Upper lobe of left lung (tissue), 6 donors: Measurements from ENCODE around the gene TECPR1. TPM values are rescaled to one million over a fixed set of nuclear protein-coding genes. Genes with fewer than 3 reads are reported as not detected.
"Not testable (repeated sequence)": the region's sequence is repeated elsewhere in the genome, so short reads cannot be mapped to it uniquely, and the experiment has no call there.

ENCODE experiments used
- ATAC-seq, 2 donors: fragments of 200-7000 bp; cut with Tn5 transposase; one replicate each; pipeline ENCODE4 v1.9.1; 2022; ENCODE audit warnings: mild to moderate bottlenecking in 2 of 2, moderate library complexity in 2 of 2; ENCODE audit not compliant: low FRiP score in 2 of 2
- DNase-seq, 2 donors: peaks; one replicate each; pipeline ENCODE4 v3.0.0-alpha.2; 2019 to 2020
- H3K27ac ChIP-seq, 4 donors: fragments of 200-600 bp; sonication (generic); one replicate each; pipeline ENCODE4 v1.5.1; 2016 to 2019
- H3K27me3 ChIP-seq, 4 donors: fragments of 200-600 bp; sonication (generic); one replicate each; pipeline ENCODE4 v1.5.1; 2017 to 2019
- H3K36me3 ChIP-seq, 4 donors: fragments of 200-600 bp; sonication (generic); one replicate each; pipeline ENCODE4 v1.5.1; 2016 to 2019
- H3K4me1 ChIP-seq, 4 donors: fragments of 200-600 bp; sonication (generic); one replicate each; pipeline ENCODE4 v1.5.1; 2018 to 2019
- H3K4me3 ChIP-seq, 4 donors: fragments of 200-600 bp; sonication (generic); one replicate each; pipeline ENCODE4 v1.5.1; 2017 to 2019; ENCODE audit warnings: mild to moderate bottlenecking in 2 of 4, moderate library complexity in 1 of 4
- H3K9me3 ChIP-seq, 4 donors: fragments of 200-600 bp; sonication (generic); one replicate each; pipeline ENCODE4 v1.5.1; 2018 to 2019
- EP300 ChIP-seq, 4 donors: sonication (generic); formaldehyde crosslinking; IDR thresholded peaks; one replicate each; pipeline ENCODE4 v1.5.1; 2017; ENCODE audit warnings: antibody characterized with exemption in 4 of 4, control low read depth in 2 of 4
- POLR2A ChIP-seq, 4 donors: fragments of 450-650 bp; IDR thresholded peaks; one replicate each; pipeline ENCODE4 v1.5.1; 2016 to 2017; ENCODE audit warnings: antibody characterized with exemption in 4 of 4, mild to moderate bottlenecking in 2 of 4
- POLR2AphosphoS5 ChIP-seq, 2 donors: sonication (generic); formaldehyde crosslinking; IDR thresholded peaks; one replicate each; pipeline ENCODE4 v1.5.1; 2017; ENCODE audit warnings: antibody characterized with exemption in 2 of 2
- WGBS, 2 donors: methylation state at CpG; one replicate each; pipeline ENCODE4 v1.1.5; 2017 to 2018; 5-methylcytosine and 5-hydroxymethylcytosine counted together
- total RNA-seq, 6 donors: library from RNA; depleted of rRNA in 4 of 6; stranded (reverse); fragments of >200 nt in 4 of 6; gene quantifications; one replicate each; pipeline versions ENCODE4 v1.1.0 to v1.2.1, GENCODE V29; 2016 to 2021
- TF ChIP-seq, protein P1 (sequence below), 6 experiments: fragments of 450-650 bp in 4 of 6; fragments of 200-600 bp in 2 of 6; sonication (generic) in 2 of 6; IDR thresholded peaks; one replicate each; pipeline ENCODE4 v1.5.1; 2016 to 2019; ENCODE audit warnings: antibody characterized with exemption in 6 of 6
- donor health status: DM: no; HTN: no; CAD: no; lungs with moderate emphysema.
- donor health status: DM: no; HTN: yes; CAD: no; lungs with severe emphysema.

Gene TECPR1
- total RNA-seq, 6 donors from 2014 or later, result 16.6 to 101 (median 55.0) TPM

DNA sequence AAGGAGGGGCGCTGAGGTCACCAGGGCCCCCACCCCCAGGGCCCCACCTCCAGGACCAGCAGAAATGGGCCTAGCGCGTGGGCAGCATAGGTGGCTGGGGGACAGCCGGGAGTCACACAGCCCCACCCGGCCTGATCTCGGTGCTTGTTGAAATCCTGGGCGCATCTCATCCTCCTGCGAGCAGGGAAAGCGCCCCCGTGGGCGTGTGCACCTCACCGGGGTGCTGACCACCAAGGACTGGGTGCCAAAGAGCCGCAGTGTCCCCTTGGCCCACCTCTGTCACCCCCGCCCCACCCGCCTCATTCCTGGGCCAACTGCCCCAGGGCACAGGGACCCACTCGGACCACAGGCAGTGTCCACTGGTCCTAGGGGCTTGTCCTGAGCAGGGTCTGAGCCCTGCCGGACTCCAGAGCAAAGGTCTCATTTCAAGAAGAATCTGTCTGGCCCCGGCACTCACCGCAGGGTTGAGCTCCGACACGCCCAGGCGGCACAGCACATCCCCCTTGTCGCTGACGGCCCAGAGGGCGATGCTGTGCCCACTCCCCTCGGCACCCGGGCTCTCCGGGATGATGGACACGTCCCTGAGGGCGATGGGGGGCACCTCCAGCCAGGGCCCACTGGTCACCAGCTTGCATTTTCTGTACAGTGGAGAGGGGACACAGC, 29.4 kb downstream of the TECPR1 start:
- Histone ChIP-seq H3K27ac (no peak overlapping the region), H3K36me3 (peaks cover 0 to 85% (median 51%) of the 10 kb centered on the region in 4 donors), H3K4me1 (no peaks in the 10 kb centered on the region), H3K9me3 (no peaks in the 10 kb centered on the region), H3K27me3 (no peaks in the 10 kb centered on the region), H3K4me3 (no peak overlapping the region)
- DNase-seq (no peak), ATAC-seq (peak in 1 of 2 donors; percentile 6)
- WGBS, 2 donors, result 93 to 95% methylated on average over 4 to 18 of the region's 30 CpGs
- TF ChIP-seq POLR2A (IDR thresholded peaks at IDR 0.05), result no peak
- TF ChIP-seq EP300 (IDR thresholded peaks at IDR 0.05), result no peak
- TF ChIP-seq POLR2AphosphoS5 (IDR thresholded peaks at IDR 0.05), result no peak
- TF ChIP-seq, protein P1, sequence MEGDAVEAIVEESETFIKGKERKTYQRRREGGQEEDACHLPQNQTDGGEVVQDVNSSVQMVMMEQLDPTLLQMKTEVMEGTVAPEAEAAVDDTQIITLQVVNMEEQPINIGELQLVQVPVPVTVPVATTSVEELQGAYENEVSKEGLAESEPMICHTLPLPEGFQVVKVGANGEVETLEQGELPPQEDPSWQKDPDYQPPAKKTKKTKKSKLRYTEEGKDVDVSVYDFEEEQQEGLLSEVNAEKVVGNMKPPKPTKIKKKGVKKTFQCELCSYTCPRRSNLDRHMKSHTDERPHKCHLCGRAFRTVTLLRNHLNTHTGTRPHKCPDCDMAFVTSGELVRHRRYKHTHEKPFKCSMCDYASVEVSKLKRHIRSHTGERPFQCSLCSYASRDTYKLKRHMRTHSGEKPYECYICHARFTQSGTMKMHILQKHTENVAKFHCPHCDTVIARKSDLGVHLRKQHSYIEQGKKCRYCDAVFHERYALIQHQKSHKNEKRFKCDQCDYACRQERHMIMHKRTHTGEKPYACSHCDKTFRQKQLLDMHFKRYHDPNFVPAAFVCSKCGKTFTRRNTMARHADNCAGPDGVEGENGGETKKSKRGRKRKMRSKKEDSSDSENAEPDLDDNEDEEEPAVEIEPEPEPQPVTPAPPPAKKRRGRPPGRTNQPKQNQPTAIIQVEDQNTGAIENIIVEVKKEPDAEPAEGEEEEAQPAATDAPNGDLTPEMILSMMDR (IDR thresholded peaks at IDR 0.05), result no peak

DNA sequence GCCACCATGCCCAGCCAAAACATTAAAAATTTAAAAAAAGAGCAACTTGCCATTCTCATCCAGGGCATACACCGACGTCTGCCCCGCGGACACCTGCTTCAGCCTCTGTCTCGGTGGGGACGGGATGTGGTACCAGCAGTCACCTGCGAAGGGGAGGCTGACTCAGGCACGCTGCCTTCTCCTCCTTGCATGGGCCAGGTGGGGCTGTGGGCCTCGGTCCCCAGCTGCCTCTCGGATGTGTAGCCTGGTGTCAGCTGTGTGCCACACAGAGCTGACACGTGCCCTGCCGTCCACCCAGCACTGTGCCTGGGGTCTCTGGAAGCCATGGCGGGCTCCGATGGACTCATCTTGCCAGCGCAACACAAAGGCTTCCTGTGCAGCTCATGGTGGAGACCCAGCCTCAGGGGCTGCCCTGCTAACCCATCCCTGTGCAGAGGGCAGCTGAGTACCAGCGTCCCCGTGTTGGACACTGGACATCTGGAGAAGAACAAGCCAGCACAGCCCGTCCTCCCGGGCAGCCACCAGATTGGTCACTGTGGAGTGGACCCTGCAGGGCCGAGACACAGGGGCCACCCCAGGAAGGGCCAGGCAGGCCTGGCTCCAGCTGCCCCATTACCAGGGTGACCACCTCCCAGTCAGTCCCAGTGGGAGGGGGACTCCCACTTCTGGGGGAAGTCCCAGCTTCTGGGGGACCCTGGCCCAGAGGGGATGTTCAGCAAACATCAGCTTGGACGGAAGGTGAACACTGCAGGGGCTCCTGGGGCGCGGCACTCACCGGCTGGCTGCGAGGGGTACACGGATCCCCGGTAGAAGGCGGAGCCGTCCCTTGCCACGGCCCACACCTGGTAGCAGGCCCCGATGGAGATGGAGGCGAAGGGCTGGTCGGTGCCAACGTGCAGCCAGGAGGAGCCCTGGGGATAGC, 30.2 kb downstream of the TECPR1 start:
- peak in 1 of 2 donors; percentile 26 for ATAC-seq
- Histone ChIP-seq H3K4me1 (no peaks in the 10 kb centered on the region), H3K9me3 (no peaks in the 10 kb centered on the region), H3K27me3 (no peaks in the 10 kb centered on the region), H3K4me3 (no peak overlapping the region), H3K36me3 (peaks cover 2 to 85% (median 56%) of the 10 kb centered on the region in 4 donors), H3K27ac (no peak overlapping the region)
- no peak for TF ChIP-seq POLR2AphosphoS5 (IDR thresholded peaks at IDR 0.05)
- no peak for TF ChIP-seq EP300 (IDR thresholded peaks at IDR 0.05)
- DNase-seq, result no peak
- 98 to 100% methylated on average over 11 to 34 of the region's 34 CpGs for WGBS, 2 donors

DNA sequence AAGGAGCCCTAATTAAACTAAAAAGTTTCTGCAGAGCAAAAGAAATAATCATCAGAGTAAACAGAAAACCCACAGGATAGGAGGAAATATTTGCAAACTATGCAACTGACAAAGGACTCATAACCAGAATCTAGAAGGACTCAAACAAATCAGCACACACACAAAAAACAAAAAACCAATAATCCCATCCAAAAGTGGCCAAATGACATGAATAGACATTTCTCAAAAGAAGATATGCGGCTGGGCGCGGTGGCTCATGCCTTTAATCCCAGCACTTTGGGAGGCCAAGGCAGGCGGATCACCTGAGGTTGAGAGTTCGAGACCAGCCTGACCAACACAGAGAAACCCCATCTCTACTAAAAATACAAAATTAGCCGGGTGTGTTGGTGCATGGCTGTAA, 32.6 kb downstream of the TECPR1 start:
- H3K27ac ChIP-seq, H3K9me3 ChIP-seq, H3K4me1 ChIP-seq, ATAC-seq, H3K4me3 ChIP-seq, H3K27me3 ChIP-seq, DNase-seq: not testable (repeated sequence)
- H3K36me3 ChIP-seq, result peaks cover 5 to 77% (median 50%) of the 10 kb centered on the region in 4 donors
- whole genome bisulfite sequencing, 2 donors, result 94 to 97% methylated on average over 6 of the region's 6 CpGs

DNA sequence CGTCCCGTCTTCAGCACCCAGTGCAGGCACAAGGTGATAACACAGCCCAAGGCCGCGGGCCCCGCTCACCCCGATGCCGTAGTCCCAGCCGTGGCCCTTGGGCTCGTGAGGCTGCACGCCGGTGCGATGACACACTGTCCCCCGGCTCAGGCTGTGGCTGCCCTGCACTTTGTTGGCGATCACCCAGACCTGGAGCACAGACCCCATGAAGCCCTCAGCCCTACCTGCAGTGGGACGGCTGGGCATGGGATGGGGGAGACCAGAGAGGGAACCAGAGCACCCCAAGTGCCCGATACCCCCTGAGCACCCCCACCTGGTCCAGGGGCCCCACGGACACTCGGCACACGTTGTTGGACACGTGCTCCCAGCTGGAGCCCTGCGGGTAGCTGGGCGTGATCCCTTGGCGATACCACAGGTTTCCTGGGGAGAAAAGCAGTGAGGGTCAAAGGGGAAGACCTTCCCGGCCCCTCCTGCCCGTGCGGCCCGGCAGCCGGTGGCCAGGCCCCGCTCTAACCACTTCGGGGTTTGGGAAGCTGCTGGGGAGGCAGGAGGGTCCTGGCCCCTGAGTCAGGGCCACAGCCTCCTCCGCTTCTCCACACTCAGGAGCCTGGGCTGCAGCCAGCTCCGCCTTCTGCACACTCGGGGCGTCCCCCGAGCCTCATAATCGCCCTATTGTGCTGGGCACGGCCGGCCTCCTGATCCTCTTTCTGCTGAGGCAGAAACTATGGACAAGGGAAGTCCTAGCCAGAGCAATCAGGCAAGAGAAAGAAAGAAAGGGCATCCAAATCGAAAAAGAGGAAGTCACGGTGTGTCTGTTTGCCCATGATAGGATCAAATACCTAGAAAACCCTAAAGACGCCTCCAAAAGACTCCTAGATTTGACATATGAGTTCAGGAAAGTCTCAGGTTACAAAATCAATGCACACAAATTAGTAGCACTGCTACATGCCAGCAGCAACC, 34.1 kb downstream of the TECPR1 start:
- Histone ChIP-seq H3K27me3 (no peaks in the 10 kb centered on the region), H3K4me3 (no peak overlapping the region), H3K4me1 (no peaks in the 10 kb centered on the region), H3K36me3 (peaks cover 5 to 62% (median 43%) of the 10 kb centered on the region in 4 donors), H3K27ac (no peak overlapping the region), H3K9me3 (no peaks in the 10 kb centered on the region)
- no peak for ATAC-seq
- DNase-seq, result no peak
- WGBS, 2 donors, result 71 to 74% methylated on average over 12 to 31 of the region's 41 CpGs
- TF ChIP-seq, protein P1 (IDR thresholded peaks at IDR 0.05), result no peak
- no peak for TF ChIP-seq POLR2AphosphoS5 (IDR thresholded peaks at IDR 0.05)
- TF ChIP-seq EP300 (IDR thresholded peaks at IDR 0.05), result no peak
- no peak for TF ChIP-seq POLR2A (IDR thresholded peaks at IDR 0.05)

DNA sequence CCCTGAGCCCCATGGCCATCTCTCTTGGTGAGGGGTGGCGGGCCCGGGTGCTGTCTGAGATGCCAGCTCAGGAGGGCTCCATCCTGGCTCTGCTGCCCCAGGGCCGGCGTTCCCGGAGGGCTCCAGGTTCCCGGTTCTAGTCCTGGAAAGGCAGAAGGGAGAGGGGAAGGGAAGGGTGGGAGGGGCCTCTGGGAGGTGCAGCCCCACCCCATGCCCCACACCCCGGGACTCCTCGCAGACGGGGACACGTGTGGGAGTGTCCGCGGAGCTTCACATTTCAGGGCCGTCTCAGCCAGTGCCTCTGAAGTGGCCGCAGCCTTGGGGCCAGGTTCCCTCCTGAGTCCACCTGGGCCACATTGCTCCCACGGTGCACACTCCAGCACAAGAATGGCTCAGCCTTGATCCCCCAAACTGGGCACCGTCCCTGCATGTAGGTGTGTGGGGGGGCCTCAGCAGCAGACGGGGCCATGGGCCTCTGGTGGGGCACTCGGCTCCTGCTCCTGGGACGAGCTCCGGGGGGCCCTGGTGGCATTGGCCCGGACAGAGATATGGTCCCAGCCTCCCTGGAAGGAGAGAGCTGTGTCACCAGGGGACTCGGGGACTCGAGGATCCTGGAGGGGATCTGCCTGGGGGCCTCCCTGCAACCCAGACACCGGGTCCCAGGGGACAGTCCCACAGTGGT, 35.0 kb downstream of the TECPR1 start:
- Histone ChIP-seq H3K27ac (no peak overlapping the region), H3K36me3 (peaks cover 5 to 54% (median 34%) of the 10 kb centered on the region in 4 donors), H3K27me3 (no peaks in the 10 kb centered on the region), H3K4me1 (no peaks in the 10 kb centered on the region), H3K9me3 (no peaks in the 10 kb centered on the region), H3K4me3 (no peak overlapping the region)
- ATAC-seq (no peak), DNase-seq (no peak)
- WGBS, 2 donors, result 94 to 100% methylated on average over 8 to 23 of the region's 24 CpGs
- TF ChIP-seq EP300 (IDR thresholded peaks at IDR 0.05) (no peak), POLR2AphosphoS5 (IDR thresholded peaks at IDR 0.05) (no peak), POLR2A (IDR thresholded peaks at IDR 0.05) (no peak)
- TF ChIP-seq, protein P1 (IDR thresholded peaks at IDR 0.05), result no peak
